Keratinocyte (primary cell): ENCODE data around the gene POLR2B.

Source experiments
- EZH2 ChIP-seq: IDR thresholded peaks from one replicate; pipeline ENCODE4 v1.6.1; 2012; ENCODE audit warnings: inconsistent platforms, mild to moderate bottlenecking, low read length, moderate library complexity
- TF ChIP-seq, protein P1 (sequence below), 3 experiments: IDR thresholded peaks in 1 of 3; conservative IDR thresholded peaks in 1 of 3; optimal IDR thresholded peaks in 1 of 3; 2 replicates in 2 of 3; 3 replicates in 1 of 3; pipeline versions ENCODE3 to v1.5.1; 2011; ENCODE audit warnings: low read length in 3 of 3, mild to moderate bottlenecking in 3 of 3, moderate library complexity in 2 of 3, control low read depth in 1 of 3, inconsistent platforms in 1 of 3; ENCODE audit not compliant: insufficient read depth in 2 of 3; ENCODE audit errors: extremely low read depth in 1 of 3

DNA sequence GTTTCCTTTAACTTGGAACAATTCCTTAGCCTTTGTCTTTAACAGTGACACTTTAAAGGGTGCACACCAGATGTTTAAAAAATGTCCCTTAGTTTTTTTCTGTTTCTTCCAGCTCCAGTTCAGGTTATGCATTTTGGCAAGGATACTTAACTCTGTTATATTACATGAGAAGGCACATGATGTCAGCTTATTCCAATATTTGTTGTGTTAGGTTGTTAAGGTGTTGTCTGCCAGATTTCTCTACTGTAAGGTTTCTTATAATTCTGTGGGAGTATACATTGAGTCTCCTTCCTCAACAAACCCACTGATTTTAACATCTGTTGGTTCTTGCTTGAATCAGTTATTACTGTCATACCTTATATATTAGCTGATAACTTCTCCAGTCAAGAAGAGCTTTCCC lies 37.7 kb upstream of the POLR2B start:
- TF ChIP-seq, protein P1, sequence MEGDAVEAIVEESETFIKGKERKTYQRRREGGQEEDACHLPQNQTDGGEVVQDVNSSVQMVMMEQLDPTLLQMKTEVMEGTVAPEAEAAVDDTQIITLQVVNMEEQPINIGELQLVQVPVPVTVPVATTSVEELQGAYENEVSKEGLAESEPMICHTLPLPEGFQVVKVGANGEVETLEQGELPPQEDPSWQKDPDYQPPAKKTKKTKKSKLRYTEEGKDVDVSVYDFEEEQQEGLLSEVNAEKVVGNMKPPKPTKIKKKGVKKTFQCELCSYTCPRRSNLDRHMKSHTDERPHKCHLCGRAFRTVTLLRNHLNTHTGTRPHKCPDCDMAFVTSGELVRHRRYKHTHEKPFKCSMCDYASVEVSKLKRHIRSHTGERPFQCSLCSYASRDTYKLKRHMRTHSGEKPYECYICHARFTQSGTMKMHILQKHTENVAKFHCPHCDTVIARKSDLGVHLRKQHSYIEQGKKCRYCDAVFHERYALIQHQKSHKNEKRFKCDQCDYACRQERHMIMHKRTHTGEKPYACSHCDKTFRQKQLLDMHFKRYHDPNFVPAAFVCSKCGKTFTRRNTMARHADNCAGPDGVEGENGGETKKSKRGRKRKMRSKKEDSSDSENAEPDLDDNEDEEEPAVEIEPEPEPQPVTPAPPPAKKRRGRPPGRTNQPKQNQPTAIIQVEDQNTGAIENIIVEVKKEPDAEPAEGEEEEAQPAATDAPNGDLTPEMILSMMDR (optimal IDR thresholded peaks at IDR 0.05 in 1 of 3, IDR thresholded peaks at IDR 0.05 in 1 of 3, conservative IDR thresholded peaks at IDR 0.05 in 1 of 3; ENCODE audit: extremely low read depth in 1 of 3, insufficient read depth in 2 of 3, low read length in 3 of 3), result no peak
- no peak for TF ChIP-seq EZH2
